ENCODE results near the gene PDIA6.

GRCh38 chr2:10787176-10787968, 25.2 kb downstream of the PDIA6 start:
- TF ChIP-seq, protein P1, sequence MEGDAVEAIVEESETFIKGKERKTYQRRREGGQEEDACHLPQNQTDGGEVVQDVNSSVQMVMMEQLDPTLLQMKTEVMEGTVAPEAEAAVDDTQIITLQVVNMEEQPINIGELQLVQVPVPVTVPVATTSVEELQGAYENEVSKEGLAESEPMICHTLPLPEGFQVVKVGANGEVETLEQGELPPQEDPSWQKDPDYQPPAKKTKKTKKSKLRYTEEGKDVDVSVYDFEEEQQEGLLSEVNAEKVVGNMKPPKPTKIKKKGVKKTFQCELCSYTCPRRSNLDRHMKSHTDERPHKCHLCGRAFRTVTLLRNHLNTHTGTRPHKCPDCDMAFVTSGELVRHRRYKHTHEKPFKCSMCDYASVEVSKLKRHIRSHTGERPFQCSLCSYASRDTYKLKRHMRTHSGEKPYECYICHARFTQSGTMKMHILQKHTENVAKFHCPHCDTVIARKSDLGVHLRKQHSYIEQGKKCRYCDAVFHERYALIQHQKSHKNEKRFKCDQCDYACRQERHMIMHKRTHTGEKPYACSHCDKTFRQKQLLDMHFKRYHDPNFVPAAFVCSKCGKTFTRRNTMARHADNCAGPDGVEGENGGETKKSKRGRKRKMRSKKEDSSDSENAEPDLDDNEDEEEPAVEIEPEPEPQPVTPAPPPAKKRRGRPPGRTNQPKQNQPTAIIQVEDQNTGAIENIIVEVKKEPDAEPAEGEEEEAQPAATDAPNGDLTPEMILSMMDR (IDR thresholded peaks at IDR 0.05; ENCODE audit: insufficient read depth, low read length): no peak
- TF ChIP-seq GABPA (IDR thresholded peaks at IDR 0.05; ENCODE audit: low read depth) (no peak), POLR2AphosphoS5 (IDR thresholded peaks at IDR 0.05; ENCODE audit: low read depth) (no peak), SPI1 (IDR thresholded peaks at IDR 0.05; ENCODE audit: borderline replicate concordance, low read depth) (no peak)
- TF ChIP-seq, protein P2, sequence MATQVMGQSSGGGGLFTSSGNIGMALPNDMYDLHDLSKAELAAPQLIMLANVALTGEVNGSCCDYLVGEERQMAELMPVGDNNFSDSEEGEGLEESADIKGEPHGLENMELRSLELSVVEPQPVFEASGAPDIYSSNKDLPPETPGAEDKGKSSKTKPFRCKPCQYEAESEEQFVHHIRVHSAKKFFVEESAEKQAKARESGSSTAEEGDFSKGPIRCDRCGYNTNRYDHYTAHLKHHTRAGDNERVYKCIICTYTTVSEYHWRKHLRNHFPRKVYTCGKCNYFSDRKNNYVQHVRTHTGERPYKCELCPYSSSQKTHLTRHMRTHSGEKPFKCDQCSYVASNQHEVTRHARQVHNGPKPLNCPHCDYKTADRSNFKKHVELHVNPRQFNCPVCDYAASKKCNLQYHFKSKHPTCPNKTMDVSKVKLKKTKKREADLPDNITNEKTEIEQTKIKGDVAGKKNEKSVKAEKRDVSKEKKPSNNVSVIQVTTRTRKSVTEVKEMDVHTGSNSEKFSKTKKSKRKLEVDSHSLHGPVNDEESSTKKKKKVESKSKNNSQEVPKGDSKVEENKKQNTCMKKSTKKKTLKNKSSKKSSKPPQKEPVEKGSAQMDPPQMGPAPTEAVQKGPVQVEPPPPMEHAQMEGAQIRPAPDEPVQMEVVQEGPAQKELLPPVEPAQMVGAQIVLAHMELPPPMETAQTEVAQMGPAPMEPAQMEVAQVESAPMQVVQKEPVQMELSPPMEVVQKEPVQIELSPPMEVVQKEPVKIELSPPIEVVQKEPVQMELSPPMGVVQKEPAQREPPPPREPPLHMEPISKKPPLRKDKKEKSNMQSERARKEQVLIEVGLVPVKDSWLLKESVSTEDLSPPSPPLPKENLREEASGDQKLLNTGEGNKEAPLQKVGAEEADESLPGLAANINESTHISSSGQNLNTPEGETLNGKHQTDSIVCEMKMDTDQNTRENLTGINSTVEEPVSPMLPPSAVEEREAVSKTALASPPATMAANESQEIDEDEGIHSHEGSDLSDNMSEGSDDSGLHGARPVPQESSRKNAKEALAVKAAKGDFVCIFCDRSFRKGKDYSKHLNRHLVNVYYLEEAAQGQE (IDR thresholded peaks at IDR 0.05; ENCODE audit: insufficient replicate concordance, low read depth): no peak

Measured in HL-60 (cell line).